Measurements from ENCODE around the gene RPL35.

The RPL35 gene

DNA sequence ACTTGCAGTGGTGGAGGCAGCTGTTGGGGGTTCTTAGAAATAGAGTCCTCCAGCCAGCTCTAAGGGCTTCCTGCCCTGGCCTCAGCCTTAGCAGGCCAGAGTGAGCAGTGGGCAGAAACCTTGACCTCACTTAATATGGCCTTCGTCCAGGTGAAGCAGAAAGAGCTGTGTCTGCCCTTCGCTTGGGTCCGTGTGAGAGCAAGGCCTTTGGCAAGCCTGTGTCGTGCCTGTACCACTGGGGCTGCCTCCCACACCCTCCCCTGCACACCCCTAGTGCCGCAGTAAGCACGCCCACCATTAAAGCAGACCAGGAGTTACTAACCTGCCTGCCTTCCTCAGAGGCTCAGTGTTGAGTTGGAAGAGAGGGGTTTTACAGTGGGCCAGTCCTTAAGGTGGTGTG, 13.7 kb upstream of the RPL35 start:
- no peak for DNase-seq

DNA sequence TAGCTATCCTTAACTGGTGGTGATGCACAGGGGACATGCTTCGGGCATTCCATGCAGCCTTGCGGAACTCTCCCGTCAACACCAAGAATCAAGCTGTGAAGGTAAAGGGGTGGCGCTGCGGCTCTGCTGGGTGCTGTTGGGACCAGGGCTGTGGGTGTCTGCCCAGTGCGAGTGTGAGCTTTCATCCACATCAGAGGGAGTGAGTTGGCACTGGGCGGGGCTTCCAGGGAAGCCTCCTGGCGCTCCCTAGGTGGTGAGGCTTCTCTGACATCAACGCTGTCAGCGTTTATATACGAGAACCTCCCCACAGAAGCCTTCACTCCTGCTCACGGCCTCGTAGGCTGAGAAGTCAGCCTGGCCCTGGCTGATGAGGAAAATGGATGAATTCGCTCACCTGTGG, 11.9 kb upstream of the RPL35 start:
- DNase-seq: no peak

- no peak for DNase-seq
These were observed 9.4 kb upstream of the RPL35 start for GRCh38 chr9:124871156-124871561.

- no peak for DNase-seq
These were observed 9.0 kb upstream of the RPL35 start for GRCh38 chr9:124870723-124871122.

DNA sequence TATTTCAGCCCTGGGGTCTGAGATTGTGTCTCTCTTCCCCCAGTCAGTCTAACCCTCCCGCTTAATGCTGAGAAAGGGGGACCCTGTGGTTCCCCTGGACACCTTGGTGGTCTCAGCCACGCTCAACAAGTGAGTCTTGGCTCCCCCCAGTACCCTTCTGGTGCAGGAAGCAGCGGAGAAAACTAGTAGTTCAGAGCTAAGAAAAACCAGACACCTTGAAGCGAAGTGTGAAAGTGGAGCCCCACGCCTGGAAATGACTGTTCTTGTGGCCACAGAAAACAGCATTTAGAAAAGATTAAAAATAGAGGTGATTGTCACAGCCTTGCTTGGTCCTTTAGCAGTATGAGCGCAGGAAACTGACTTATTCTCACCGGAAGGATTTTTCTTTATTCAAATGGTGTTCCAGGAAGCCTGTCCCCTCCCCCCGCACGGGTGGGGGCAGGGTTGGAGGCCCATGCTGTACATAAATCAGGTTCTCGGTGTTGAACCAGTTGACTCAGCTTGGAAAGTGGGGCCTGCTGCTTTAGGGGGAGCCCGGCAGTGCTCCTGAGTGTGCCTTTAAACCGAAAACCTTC, 8.3 kb upstream of the RPL35 start:
- DNase-seq: no peak

DNA sequence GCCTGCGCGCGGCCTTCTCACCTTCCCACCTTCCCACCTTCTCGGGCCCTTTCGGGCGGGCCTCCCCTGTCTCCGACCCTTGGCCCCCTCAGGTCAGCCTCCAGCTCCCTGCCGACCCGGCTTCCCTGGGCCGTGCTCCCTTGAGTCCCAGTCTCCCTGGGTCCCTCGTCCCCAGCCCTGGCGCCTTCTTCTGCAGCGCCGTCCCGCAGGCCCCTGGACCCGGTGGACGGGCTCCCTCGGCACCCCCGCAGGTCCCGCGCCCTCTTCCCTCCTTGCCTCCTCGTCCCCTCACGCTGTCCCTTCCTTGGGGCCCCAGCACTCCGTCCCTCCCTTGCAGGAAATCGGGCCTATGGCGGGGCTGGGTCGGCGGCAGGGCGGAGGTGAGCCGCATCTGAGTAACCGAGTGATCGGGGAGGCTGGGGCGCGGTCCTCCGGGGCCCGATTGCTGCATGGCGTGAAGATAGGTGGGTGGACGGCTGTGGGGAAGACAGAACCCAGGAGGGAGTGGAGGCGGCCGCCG, 7.8 kb upstream of the RPL35 start:
- no peak for DNase-seq

DNA sequence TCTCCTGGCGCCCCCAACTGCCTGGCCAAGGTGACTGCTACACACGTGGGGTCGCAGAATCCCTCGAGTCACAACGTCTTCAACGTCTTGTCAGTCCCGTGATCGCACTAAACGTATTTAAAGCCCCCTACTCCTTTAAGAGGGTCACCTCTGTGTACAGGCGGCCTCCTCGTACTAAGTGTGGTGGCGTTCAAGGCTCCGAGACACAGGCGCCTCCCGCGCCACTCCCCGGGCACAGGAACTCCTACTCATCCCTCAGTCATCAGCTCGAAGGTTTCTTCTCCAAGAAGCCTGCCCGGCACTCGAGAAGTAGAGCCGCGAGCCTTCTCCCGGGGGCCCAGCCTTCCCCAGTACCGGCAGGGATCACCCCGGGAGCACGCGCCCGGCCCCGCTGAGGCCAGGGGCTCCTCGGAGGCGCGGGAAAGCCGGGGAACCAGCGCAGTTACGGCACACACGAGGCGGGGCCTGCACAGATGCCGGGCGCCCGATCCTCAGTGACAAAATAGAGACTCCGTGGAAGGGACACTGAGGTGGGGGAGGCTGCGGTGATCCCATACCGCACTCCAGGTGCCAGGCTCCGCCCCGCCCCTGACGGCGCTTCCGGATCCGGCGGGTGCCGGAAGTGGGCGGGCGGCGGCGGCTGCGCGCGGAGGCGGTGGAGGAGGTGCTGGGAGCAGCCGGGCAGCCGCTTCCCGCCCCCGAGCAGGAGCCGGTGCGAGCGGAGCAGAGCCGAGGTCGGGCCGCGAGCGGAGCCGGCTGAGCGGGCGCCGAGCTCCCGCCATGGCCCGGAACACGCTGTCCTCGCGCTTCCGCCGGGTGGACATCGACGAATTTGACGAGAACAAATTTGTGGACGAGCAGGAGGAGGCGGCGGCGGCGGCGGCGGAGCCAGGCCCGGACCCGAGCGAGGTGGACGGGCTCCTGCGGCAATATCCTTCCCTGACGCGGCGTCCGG, 7.0 kb upstream of the RPL35 start:
- DNase-seq: peak; percentile 62

- DNase-seq: no peak
These were observed 1.7 kb upstream of the RPL35 start for GRCh38 chr9:124863371-124863871.

- DNase-seq: no peak
These were observed 995 bp downstream of the RPL35 start for GRCh38 chr9:124860582-124861341.

- DNase-seq: no peak
These were observed 1.8 kb downstream of the RPL35 start for GRCh38 chr9:124859803-124860581.

DNA sequence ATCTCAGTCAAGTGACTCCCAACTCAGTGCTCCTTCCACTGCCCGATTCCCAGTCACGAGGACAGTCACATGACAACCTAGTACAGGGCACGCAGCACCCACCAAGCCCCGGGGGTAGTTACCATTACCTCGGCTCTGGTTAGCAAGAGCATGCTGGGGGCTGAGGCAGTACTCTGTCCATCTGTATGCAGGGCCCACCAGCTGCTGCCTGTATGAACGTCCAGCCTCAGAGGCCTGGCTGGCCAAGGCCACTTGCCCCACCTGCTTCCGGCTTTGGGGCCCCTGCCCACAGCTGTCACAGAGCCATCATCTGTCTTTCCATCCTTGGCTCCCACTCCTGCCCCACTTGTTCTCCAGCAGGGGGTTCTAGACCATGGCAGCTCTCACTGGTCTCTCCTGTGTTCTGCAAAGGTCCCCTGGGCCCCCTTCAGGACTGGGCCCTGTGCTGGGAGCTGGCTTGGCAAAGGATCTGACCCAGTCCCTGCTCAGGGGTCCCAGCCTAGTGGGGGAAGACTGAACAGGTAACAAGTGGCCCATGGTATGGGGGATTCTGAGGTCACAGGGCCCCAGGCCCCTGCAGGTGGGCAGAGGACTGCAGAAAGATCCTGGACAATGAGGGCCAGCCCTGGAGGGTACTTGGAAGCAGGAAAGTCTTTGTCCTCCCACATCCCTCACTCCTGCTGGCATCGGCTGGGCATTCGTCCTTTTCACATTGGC, 3.3 kb downstream of the RPL35 start:
- DNase-seq: no peak

GRCh38 chr9:124857533-124858162, 4.1 kb downstream of the RPL35 start:
- DNase-seq: no peak

DNA sequence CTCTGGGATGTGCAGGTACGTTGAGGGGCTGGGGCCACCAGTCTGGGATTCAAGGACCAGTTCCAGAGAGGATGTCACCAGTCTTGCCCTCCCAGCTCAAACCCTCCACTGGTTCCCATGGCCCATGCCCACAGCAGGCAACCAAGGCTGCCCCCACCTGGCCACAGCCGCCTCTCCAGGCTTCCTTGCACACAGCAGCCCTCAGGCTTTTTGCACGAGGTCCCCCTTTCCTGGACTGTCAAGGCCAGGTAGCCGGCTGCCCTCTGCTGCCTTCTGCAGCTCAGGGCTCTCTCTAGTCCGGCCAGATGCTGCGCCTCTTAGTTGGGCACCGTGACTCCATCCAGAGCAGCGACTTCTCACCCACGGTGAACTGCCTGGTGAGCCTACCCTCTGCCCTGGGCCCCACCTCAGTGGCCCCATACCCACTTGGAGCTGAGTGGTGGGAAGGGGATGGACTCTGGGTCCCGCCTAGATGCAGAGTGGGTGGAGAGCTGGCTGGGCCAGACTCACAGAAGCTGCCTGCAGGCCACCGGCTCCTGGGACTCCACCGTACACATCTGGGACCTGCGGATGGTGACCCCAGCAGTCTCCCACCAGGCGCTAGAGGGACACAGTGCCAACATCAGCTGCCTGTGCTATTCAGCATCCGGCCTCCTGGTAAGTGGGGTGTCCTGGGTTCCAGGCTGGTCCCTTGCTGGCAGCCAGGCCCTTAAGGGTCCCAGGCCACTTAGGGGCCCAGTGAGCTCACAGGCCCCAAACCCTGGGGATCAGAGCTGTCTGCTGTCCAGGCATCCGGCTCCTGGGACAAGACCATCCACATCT, 5.6 kb downstream of the RPL35 start:
- DNase-seq: no peak

- no peak for DNase-seq
These were observed 6.2 kb downstream of the RPL35 start for GRCh38 chr9:124855566-124855943.

- DNase-seq: no peak
These were observed 6.9 kb downstream of the RPL35 start for GRCh38 chr9:124854822-124855221.

DNA sequence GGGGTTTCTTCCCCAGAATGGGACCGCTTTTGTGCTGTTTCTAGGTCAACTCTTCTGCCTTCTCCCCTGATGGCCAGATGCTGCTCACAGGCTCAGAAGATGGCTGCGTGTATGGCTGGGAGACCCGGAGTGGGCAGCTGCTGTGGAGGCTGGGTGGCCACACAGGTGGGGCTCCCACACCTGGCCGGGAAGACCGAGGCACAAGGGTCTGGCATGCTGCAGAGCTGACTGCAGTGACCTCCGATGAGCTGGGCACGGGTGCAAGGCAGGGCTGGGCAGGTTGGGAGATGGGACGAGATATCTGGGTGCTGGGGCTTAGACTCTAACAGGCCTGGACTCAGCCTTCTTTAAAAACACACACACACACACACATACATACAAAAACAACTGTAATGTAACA, 7.6 kb downstream of the RPL35 start:
- no peak for DNase-seq

DNA sequence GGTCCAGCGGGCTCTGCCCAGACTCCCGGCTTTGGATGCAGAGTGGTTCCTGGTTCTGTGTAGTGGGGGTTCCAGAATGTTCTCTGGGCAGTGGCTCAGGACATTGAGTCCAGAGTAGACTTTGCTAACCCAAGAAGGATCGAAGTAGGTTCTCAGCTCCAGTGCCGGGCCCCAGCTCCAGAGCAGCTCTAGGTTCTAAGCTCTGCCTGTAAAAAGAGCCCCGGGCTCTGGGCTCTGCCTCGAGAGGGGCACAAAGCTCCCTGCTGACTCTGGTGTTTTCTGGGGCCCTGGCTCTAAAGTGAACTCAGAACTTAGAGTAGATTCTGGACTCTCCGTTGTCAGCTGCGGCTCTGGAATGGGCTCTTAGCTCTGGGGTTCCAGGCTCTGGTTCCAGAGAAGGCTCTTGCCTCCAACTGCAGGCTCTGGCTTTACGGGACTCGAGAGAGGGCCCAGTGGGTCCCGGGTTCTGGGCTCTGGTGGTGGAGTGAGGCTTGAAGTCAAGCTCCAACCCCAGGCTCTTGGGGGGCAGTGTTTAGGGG, 8.1 kb downstream of the RPL35 start:
- DNase-seq: no peak

DNA sequence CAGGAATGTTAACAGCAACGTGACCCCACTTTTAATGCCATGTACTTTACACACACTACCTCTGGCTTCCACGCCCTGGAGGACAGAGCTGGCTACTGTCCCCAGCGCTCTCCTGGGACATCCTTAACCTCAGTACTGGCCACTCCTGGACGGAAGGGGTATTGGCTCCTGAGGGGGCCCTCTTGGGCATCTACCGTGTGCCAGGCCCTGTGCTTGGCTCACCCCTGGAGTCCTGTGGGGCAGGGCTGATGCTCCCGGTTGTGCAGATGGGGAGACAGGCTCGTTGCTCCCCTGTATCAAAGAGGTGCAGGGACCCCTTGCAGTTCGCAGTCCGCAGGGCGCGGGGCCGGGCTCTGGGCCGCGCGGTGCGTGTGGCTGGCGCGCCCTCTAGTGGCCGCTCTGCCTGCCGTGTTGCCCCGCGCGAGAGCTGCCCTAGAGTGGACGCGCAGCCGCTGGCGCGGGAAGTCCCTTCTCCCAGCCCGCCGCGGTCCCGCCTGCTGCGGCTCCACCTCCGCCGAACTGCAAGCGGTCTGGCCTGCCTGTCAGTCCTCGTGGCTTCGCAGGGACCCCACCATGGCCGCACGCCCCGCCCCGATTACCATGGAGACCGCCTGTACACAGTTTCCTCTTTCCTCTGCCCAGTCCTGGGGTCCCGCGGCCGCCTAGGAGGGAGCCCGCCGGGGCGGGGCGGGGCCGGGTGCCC, 8.8 kb downstream of the RPL35 start, which contains the start of gene WDR38:
TSS of gene WDR38 (plus strand) at position 632 of the 703 bp plus-strand sequence. CDS start 72 bp downstream, outside the sequence.
- peak; percentile 69 for DNase-seq

DNA sequence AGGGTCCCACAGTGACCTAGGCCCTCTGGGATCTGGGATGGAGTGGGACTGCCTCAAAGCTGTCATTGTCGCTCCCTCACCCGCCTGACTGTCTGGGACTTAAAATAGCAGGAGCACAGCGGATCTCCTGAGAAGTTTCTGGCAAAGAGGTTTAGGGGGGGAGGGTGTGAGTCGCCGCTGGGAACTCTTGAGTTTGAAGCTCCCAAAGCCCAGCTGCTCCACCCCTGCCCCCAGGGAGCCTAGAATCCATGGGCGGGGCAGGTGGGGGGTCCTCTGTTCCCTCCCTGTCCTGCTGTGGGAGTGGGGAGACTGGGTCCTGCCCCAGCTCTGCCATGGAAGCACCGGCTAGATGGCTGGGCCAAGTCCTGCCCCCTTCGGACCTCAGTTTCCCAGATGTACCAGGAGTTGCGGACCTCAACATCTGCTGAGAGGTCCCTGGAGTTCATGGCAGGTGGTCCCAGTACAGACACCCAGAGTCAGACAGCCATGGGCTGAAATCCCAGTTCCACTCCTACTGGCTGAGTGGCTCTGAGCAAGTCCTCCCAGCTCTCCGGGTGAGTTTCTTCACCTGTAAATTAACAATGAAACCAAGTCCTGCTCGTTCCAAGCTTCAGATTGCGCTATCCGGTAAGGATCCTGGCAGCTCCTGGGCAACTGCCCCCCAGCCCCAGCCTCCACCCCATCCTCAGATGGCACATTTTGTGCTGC, 9.5 kb downstream of the RPL35 start:
- no peak for DNase-seq
